Lower leg skin (tissue), 4 donors: ENCODE data around the gene MTG1. TPM values are rescaled to one million over a fixed set of nuclear protein-coding genes. Genes with fewer than 3 reads are reported as not detected.

Source experiments
- DNase-seq, 2 donors: peaks; one replicate each; pipeline ENCODE4 v3.0.0-alpha.2; 2019; ENCODE audit warnings: low spot score in 2 of 2
- H3K4me3 ChIP-seq: fragments of 200-600 bp; sonication (generic); 2 replicates; pipeline ENCODE4 v1.5.1; 2017; ENCODE audit warnings: mild to moderate bottlenecking, low read depth; ENCODE audit not compliant: poor library complexity, severe bottlenecking
- POLR2A ChIP-seq, 2 donors: fragments of 450-650 bp; IDR thresholded peaks; one replicate each; pipeline ENCODE4 v1.6.1; 2016 to 2017; ENCODE audit warnings: antibody characterized with exemption in 2 of 2, mild to moderate bottlenecking in 1 of 2, moderate library complexity in 1 of 2
- WGBS, 2 donors: methylation state at CpG; one replicate each; pipeline ENCODE4 v1.1.5; 2018; 5-methylcytosine and 5-hydroxymethylcytosine counted together
- intact Hi-C: fragments of 100-400 bp; cut with DNase I; formaldehyde crosslinking; loops from one replicate; pipeline ENCODE4 v1.15.0; 2023; ENCODE audit warnings: low total_unique reads
- total RNA-seq, 4 donors: library from RNA; depleted of rRNA; stranded (reverse); fragments of >200 nt; gene quantifications; one replicate each; pipeline ENCODE4 v1.1.0, GENCODE V29; 2016
- TF ChIP-seq, protein P1 (sequence below), 3 donors: fragments of 450-650 bp; IDR thresholded peaks; one replicate each; pipeline ENCODE4 v1.5.1; 2016; ENCODE audit warnings: antibody characterized with exemption in 3 of 3, mild to moderate bottlenecking in 3 of 3, moderate library complexity in 2 of 3

Gene MTG1
- total RNA-seq, 4 donors from 2014 or later = 16.4 to 36.0 (median 25.6) TPM

DNA sequence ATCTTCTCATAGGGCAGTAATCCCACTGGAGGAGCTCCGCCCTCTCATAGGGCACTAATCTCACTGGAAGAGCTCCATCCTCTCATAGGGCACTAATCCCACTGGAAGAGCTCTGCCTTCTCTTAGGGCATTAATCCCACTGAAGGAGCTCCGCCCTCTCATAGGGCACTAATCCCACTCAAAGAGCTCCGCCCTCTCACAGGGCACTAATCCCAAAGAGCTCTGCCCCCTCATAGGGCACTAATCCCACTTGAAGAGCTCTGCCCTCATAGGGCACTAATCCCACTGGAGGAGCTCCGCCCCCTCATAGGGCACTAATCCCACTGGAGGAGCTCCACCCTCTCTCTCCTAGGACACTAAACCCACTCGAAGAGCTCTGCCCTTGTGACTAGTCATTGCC, 32.7 kb upstream of the MTG1 start:
- 86 to 88% methylated on average over 5 of the region's 5 CpGs for WGBS, 2 donors
- DNase-seq = no peak
- no peak overlapping the region for H3K4me3 ChIP-seq
- intact Hi-C loops = no loop called here
- TF ChIP-seq, protein P1, sequence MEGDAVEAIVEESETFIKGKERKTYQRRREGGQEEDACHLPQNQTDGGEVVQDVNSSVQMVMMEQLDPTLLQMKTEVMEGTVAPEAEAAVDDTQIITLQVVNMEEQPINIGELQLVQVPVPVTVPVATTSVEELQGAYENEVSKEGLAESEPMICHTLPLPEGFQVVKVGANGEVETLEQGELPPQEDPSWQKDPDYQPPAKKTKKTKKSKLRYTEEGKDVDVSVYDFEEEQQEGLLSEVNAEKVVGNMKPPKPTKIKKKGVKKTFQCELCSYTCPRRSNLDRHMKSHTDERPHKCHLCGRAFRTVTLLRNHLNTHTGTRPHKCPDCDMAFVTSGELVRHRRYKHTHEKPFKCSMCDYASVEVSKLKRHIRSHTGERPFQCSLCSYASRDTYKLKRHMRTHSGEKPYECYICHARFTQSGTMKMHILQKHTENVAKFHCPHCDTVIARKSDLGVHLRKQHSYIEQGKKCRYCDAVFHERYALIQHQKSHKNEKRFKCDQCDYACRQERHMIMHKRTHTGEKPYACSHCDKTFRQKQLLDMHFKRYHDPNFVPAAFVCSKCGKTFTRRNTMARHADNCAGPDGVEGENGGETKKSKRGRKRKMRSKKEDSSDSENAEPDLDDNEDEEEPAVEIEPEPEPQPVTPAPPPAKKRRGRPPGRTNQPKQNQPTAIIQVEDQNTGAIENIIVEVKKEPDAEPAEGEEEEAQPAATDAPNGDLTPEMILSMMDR (IDR thresholded peaks at IDR 0.05) = no peak
- TF ChIP-seq POLR2A (IDR thresholded peaks at IDR 0.05) = no peak

DNA sequence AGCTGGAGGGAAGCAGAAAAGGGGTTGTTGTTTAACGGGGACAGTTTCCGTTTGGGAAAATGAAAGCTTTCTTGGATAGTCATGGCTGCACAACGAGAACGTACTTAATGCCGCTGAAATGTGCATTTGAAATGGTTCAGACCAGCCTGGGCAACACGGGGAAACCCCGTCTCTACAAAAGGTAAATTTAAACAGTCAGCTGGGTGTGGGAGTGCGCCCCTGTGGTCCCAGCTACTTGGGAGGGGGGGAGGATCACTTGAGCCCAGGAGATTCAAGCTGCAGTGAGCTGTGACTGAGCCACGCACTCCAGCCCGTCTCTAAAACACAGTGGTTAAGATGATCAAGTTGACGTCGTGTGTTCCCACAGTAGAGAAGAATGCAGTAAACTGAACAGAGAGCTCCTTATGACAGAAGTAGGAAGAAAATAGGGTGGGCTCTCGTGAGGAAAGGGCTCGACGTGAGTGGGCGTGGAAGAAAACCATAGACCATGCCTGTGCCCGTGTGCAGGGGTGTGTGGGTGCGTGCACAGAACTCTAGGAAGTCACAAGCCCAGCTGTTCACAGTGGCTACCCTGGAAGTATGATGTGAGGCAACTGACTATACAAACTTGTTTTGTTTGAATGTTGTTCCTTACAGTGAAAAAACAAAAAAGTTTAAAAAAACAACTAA, 32.0 kb upstream of the MTG1 start:
- DNase-seq = no peak
- intact Hi-C loops = no loop called here
- TF ChIP-seq POLR2A (IDR thresholded peaks at IDR 0.05) = no peak
- TF ChIP-seq, protein P1 (IDR thresholded peaks at IDR 0.05) = no peak
- WGBS, 2 donors = 82 to 83% methylated on average over 18 of the region's 18 CpGs
- no peak overlapping the region for H3K4me3 ChIP-seq

DNA sequence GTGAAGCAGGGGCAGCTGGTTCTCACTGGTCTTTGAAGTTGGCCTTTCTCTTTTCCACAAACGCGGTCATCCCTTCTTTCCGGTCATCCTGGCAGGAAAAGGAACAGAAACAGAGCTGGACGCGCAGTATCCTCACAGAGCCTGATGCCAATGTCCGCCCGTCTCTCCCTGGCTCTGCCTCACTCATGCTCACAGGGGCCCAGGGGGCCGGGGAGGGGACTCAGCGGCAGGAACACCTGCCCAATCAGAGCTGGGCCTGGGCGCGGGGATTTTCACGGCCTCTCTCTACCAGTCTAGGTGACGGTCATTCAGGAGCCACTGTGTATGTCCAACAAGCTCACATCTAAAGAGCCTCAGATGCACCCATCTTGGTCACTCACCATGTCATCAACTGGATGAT, 31.1 kb upstream of the MTG1 start:
- WGBS, 2 donors = 91 to 94% methylated on average over 13 of the region's 13 CpGs
- intact Hi-C loops = no loop called here
- DNase-seq = no peak
- no peak overlapping the region for H3K4me3 ChIP-seq
- no peak for TF ChIP-seq POLR2A (IDR thresholded peaks at IDR 0.05)
- TF ChIP-seq, protein P1 (IDR thresholded peaks at IDR 0.05) = no peak

DNA sequence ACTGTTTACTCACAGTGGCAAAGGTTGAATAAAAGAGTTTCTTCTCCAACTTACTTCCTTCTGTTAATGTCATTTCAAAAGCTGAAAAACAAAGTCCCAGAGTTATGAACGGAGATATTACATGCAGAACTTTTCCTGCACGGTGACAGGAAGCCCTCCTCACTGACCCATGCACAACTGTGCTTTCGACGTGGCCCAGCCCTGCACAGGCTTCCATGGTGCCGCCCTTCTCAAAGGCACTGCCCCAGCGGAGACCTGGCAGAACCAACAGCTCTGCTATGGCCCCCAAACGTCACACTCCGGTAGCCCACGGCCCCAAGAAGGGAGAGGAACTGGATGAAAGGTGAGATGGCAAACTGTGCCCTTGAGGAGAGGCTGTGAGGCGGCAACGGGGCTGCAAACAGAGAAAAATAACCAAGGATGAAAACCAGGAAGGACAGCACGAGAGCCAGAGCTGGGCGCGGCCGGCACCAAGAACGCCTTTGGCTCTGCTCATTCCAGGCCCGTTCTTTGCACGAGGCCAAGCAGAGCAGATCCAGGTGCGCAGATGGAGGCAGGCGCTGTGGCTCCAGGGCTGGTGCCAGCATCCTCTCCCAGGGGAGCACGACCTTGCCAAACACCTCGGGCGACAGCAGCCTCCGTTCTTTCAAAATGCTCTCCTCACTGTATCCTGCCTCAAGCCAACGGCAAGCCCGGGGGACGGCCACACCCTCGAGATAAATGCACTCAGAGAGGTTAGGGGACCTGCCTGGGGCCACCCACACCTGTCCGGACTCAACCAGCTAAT, 29.1 kb upstream of the MTG1 start:
- intact Hi-C loops = no loop called here
- H3K4me3 ChIP-seq = no peak overlapping the region
- 46 to 52% methylated on average over 29 of the region's 29 CpGs for WGBS, 2 donors
- DNase-seq = no peak
- TF ChIP-seq, protein P1 (IDR thresholded peaks at IDR 0.05) = no peak
- TF ChIP-seq POLR2A (IDR thresholded peaks at IDR 0.05) = no peak

DNA sequence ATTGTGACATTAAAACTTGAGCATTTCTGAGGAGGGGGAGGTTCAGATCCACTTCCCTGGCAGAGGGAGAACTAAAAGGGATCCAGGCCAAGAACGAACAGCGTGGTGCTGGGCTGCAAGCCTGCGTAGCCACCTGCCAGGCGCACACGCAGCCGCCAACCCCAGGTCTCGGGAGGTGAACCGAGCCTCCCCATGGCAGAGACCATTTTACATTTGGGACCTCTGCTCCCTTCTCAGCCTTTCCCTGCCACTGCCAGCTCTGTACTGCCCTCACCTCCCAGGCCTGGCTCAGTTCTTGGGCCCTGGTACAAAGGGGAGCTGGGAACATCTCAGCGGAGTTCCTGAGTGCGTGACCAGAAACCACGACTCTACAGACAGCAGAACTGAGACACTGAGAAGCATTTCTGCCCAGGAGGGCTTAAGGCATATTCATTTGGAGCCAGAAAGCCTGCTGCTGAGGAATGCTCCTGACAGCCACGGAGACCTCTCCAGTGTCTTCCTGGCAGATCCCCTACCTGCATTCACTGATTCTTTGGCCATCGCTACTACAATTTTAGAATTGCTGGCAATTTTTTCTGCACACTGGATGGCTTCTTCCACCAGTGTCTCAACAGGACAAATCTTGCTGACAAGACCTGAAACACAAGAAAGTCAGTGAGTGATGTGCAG, 28.4 kb upstream of the MTG1 start:
- intact Hi-C loops = no loop called here
- no peak overlapping the region for H3K4me3 ChIP-seq
- WGBS, 2 donors = 50 to 61% methylated on average over 13 of the region's 13 CpGs
- no peak for DNase-seq
- TF ChIP-seq, protein P1 (IDR thresholded peaks at IDR 0.05) = no peak
- TF ChIP-seq POLR2A (IDR thresholded peaks at IDR 0.05) = no peak
